Frontal cortex (tissue), 4 donors: Measurements from ENCODE around the gene CHST15. TPM values are rescaled to one million over a fixed set of nuclear protein-coding genes. Genes with fewer than 3 reads are reported as not detected.

Experiments
- DNase-seq, 2 donors: peaks; one replicate each; pipeline ENCODE4 v3.0.0; 2012; ENCODE audit warnings: low spot score in 2 of 2
- FAIRE-seq: peaks from 2 replicates; lab custom pipeline; 2012; peaks lifted over from hg19 to GRCh38; lab: Jason Lieb, UNC
- total RNA-seq: library from RNA; depleted of rRNA; stranded (reverse); fragments of >200 nt; gene quantifications from one replicate; pipeline ENCODE4 v1.2.3, GENCODE V29; 2014
- donor health status: control.
- donor health status: control.
- donor health status: control.

CHST15 gene
- total RNA-seq, 1 donor from 2014 or later: 48.9 TPM

GRCh38 chr10:124068929-124069328 lies 24.5 kb downstream of the CHST15 start:
- no peak for FAIRE-seq
- DNase-seq: no peak

DNA sequence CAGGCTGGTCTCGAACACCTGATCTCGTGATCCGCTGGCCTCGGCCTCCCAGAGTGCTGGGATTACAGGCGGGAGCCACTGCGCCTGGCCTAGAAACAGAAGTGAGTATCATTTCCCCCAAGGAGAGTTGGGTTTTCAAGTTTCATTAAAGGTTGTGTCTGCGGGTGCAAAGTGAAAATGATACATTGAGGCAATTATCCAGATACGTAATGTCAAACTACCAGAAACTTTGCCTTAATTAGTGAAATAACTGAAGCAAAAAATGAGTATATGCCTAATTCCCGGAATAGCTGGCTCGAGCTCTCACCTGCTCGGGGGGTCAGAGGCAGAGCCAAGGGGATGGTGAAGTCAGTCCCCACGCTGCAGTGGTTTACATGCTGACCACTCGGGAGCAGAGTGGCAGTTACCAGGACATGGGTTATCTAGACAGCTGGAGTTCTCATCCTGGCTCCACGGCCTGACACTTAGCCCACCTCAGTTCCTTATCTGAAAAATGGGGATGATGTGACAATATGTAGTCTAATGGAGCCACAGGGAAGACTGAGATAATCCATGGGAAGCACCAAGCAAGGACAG lies 25.5 kb downstream of the CHST15 start:
- DNase-seq (no peak), FAIRE-seq (no peak)

DNA sequence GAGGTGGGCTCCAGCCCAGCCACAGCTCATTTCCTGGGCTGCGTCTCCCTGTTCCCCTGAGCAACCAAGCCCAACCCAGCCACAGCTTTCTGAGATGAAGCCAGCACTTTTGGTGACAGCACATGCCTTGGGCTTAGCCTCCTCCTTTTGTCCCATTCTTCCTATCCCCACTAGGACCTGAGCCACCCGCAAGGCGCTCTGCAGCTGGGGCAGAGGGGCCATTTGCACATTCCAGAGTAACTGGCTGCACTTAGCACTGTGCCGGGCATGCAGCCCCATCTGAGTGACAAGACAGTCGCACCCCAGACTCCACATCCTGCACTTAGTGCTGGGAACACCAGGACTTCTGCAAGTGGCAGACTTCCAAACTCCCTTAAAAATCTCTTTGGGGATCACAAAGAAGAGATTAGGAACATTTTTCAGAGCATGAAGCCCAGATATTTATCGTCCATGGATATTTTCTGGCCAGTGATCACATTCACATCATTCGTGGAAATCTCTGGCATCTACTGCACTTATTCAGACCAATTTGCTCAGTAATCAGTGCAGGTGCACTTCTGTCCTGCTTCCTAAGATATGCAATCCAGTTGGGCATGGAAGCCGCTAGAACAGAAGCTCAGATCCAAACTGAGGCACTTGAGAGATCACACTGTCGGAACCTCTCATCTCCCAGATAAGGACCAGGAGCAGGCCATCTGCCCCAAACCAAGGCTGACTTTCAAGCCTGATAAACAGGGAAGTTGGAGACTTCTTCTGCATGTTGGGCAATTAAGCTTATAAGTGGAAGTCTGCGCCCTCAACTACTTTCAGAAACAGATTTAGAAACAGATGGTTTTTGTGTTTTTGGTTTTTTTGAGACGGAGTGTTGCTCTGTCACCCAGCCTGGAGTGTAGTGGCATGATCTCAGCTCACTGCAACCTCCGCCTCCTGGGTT lies 26.4 kb downstream of the CHST15 start:
- DNase-seq: no peak
- FAIRE-seq: no peak

DNA sequence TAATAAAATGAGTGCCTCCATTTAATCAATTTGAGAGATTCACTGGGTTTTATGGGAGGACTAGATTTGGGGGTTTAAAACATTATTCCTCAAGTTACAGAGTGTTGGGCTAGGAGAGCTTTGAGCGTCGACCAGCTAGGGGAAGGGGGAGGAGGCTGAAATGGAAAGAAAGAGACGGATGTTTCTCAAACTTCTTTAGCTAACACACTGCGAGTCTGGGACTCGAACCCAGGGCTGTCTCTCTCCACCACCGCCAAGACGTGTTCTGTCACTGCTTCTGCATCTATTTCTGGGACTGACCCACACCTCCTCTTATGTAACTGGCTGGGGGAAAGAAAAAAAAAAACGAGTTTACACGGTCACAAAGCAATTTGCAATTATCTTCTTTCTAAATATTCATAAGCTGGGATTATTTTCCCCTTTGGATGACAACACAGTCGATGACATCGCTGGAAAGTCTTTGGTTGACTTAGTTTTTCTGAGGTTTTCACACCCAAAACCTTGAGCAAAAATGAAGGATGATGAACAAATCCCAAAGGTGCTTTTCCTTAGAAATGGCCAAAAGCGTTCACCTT lies 27.2 kb downstream of the CHST15 start:
- DNase-seq (no peak), FAIRE-seq (no peak)

GRCh38 chr10:124065382-124066125 lies 27.8 kb downstream of the CHST15 start:
- FAIRE-seq (no peak), DNase-seq (no peak)

DNA sequence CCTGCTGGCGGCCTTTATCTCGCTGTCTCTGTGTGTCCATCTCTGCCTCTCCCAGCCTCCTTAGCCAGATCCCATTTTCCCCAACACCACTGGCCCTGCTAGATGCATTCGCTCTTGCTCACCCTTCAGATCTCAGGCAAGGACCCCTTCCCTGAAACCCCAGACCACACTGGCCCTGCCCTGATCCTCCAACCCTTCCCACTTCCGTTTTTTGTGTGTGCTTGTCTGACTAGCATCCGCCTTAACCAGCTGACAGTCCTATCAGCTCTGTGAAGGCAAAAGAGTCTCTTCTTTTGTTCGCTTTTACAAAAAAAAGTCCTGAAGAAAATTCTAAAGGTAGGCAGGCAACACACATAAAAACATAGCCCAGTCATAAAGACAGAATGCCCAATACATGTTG lies 28.7 kb downstream of the CHST15 start:
- DNase-seq (no peak), FAIRE-seq (no peak)

- no peak for FAIRE-seq
- DNase-seq: peak in 1 of 2 donors; percentile 53
These were observed 29.4 kb downstream of the CHST15 start for GRCh38 chr10:124063750-124064603.

- FAIRE-seq: no peak
- no peak for DNase-seq
These were observed 31.0 kb downstream of the CHST15 start for GRCh38 chr10:124062390-124062789.

GRCh38 chr10:124061030-124061429 lies 32.4 kb downstream of the CHST15 start:
- DNase-seq (no peak), FAIRE-seq (no peak)

- DNase-seq (no peak), FAIRE-seq (no peak)
These were observed 33.2 kb downstream of the CHST15 start for GRCh38 chr10:124060148-124060720.

DNA sequence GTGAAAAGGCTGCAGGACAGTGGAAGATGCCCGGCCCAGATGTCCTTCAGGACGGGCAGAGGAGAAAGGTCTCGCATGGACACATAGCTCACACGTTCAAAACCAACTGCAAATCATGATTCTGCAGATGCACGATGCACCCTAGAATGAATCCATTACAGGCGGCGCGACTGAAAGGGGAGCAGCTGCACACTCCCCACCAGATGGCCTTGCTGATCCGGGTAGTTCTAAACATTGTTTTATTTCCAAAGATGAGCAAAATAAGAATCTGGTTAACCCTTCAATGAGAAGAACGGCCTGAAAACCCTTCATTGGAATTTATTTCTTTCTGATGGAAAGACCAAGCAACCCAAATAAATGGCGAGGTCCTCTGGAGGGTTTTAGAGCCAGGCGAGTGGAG lies 33.8 kb downstream of the CHST15 start:
- DNase-seq (no peak), FAIRE-seq (no peak)

GRCh38 chr10:124058346-124059003 lies 34.9 kb downstream of the CHST15 start:
- FAIRE-seq (no peak), DNase-seq (no peak)

DNA sequence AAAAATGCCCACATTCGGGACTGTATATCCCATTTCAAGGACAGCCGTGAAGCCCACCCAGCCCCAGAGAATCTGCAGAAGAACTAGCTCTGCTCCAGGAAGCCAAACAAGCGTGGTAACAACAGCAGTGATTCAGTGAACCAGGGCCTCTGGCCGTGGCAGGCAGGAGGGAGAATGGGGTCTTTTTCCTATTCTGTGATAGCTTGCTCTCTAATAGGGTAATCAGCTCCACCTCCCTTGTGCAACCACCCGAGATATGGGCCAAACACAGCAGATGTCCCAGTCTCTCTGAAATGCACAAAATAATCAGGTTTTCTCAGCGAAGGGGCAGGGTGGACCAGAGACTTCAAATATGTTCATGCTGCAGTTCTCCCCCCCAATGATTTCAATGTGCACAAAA lies 35.8 kb downstream of the CHST15 start:
- DNase-seq (no peak), FAIRE-seq (no peak)

DNA sequence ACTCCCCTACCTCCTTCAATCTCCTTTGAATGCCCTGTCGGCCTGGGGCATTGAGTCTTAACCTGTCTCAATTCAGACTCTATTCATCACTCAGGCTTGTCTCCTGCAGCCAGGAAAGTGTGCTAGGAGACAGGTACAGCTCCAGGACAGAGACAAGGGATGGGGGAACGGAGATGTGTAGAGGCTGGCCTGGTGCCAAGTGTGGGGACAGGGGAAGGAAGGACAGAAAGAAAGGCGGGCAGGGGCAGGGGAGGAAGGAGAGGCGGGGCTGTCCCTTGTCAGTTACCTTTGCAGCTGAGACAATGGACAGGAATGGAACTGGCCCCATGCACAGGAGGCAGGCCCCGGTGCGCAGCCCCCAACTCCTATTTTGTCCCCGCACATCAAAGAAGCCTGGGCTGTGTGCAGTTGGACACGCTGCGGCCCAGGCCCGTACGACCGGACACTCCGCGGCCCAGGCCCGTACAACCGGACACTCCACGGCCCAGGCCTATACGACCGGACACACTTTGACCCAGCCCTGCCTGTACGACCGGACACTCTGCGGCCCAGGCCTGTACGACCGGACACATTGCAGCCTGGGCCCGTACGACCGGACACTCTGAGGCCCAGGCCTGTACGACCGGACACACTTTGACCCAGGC lies 36.9 kb downstream of the CHST15 start:
- no peak for FAIRE-seq
- DNase-seq: no peak

GRCh38 chr10:124053971-124054370 lies 39.4 kb downstream of the CHST15 start:
- FAIRE-seq (no peak), DNase-seq (no peak)

DNA sequence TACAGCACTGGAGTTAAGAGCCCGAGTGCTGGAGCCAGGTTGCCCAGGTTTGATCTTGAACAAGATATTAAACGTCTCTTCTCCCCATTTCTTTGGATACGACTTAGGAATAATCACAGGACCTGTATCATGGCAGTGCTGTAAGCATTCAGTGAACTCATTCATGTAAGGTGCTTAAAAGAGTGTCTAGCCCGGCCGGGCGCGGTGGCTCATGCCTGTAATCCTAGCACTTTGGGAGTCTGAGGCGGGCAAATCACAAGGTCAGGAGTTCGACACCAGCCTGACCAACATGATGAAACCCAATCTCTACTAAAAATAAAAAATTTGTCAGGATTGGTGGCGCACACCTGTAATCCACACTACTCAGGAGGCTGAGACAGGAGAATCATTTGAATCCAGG lies 40.8 kb downstream of the CHST15 start:
- DNase-seq: no peak
- no peak for FAIRE-seq

DNA sequence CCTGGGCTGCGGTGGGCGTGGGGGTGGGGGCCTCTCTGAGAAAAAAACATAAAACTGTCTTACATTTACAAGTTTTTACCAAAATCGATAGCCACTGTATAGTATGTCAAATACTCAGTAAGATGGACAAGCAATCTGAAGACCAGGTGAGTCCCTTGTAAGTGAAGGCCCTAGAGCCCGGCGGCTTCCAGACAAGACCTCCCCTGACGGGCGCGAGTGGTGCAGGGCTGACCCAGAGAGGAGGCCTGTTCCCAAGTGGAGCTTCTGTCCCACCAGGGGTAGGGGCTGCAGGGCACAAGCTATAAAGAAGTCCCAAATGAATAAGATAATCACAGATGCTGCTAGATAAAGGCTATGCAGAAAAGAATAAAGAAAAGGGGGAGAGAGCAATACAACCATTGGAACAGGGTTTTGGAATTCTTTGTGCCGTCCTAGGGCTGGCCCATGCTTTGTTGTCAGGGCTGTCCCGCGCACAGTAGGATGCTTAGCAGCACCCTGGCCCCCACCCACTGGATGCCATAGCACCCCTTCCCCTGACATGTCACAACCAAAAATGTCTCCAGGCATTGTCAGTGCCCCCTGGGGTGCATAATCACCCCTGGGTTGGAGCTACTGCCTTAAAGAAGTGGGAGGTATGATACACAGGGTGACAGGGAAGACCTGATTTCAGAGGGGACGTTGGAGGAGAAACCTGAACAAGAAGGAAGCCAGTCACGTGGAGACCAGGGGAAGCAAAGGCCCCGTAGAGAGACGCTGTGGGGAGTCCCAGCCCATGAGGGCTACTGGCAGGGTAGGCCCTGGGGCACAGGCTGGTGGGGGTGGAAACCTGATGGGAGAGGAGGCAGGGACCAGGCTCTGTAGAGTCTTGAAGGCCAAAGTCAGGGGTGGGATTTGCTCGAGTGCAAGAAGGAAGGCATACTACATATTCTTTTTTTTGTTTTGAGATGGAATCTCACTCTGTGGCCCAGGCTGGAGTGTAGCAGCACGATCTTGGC lies 43.1 kb downstream of the CHST15 start:
- DNase-seq: no peak
- FAIRE-seq: no peak
